COR-L47 (cell line): Measurements from ENCODE around the gene MYCBP2.

Source experiments
- DNase-seq: peaks from one replicate; lab custom pipeline; 2025; lab: John Stamatoyannopoulos, UW

Gene MYCBP2

GRCh38 chr13:77105051-77105450 lies 221.8 kb downstream of the MYCBP2 start:
- no peak for DNase-seq

GRCh38 chr13:77099415-77099814 lies 227.5 kb downstream of the MYCBP2 start:
- no peak for DNase-seq

- DNase-seq: no peak
Observed at GRCh38 chr13:77095288-77095687, 231.6 kb downstream of the MYCBP2 start.

- no peak for DNase-seq
Observed at GRCh38 chr13:77094773-77095172, 232.1 kb downstream of the MYCBP2 start.

GRCh38 chr13:77093735-77094134 lies 233.2 kb downstream of the MYCBP2 start:
- DNase-seq: no peak

GRCh38 chr13:77084755-77085154 lies 242.1 kb downstream of the MYCBP2 start:
- no peak for DNase-seq

- no peak for DNase-seq
Observed at GRCh38 chr13:77079902-77080413, 246.9 kb downstream of the MYCBP2 start.

GRCh38 chr13:77067519-77067918 lies 259.4 kb downstream of the MYCBP2 start:
- no peak for DNase-seq

- no peak for DNase-seq
Observed at GRCh38 chr13:77065461-77066147, 261.3 kb downstream of the MYCBP2 start.

- DNase-seq: no peak
Observed at GRCh38 chr13:77062097-77062496, 264.8 kb downstream of the MYCBP2 start.

GRCh38 chr13:77061362-77061761 lies 265.5 kb downstream of the MYCBP2 start:
- DNase-seq: no peak

GRCh38 chr13:77056886-77057285 lies 270.0 kb downstream of the MYCBP2 start:
- DNase-seq: no peak

GRCh38 chr13:77056382-77056781 lies 270.5 kb downstream of the MYCBP2 start:
- no peak for DNase-seq

GRCh38 chr13:77055158-77055557 lies 271.7 kb downstream of the MYCBP2 start:
- DNase-seq: no peak

GRCh38 chr13:77053192-77053591 lies 273.7 kb downstream of the MYCBP2 start:
- DNase-seq: no peak

- DNase-seq: no peak
Observed at GRCh38 chr13:77048681-77049080, 278.2 kb downstream of the MYCBP2 start.

- no peak for DNase-seq
Observed at GRCh38 chr13:77047649-77048343, 279.1 kb downstream of the MYCBP2 start.

- no peak for DNase-seq
Observed at GRCh38 chr13:77042566-77043177, 284.2 kb downstream of the MYCBP2 start.

GRCh38 chr13:77040835-77041234 lies 286.1 kb downstream of the MYCBP2 start:
- no peak for DNase-seq

- no peak for DNase-seq
Observed at GRCh38 chr13:77040076-77040475, 286.8 kb downstream of the MYCBP2 start.

GRCh38 chr13:77038907-77039480 lies 287.9 kb downstream of the MYCBP2 start:
- DNase-seq: no peak

GRCh38 chr13:77036279-77036678 lies 290.6 kb downstream of the MYCBP2 start:
- no peak for DNase-seq

- no peak for DNase-seq
Observed at GRCh38 chr13:77034881-77035280, 292.0 kb downstream of the MYCBP2 start.
